NK-92 treated with Interleukin-12 subunit alpha and Interleukin-12 subunit beta, amount 100 ng/mL, for 24 hours (cell line): Measurements from ENCODE around the gene CTAG1A.
"Not testable (repeated sequence)": the region's sequence is repeated elsewhere in the genome, so short reads cannot be mapped to it uniquely, and the experiment has no call there.

ENCODE experiments used
- DNase-seq: peaks from one replicate; lab custom pipeline; 2025; lab: John Stamatoyannopoulos, UW

Gene CTAG1A

GRCh38 chrX:154584585-154585183, at the start of gene CTAG1A:
Gene CTAG1A (plus strand): TSS chrX:154585133. CDS start chrX:154585207, 74 bp downstream.
- DNase-seq, result not testable (repeated sequence)

GRCh38 chrX:154535892-154536291, 49.0 kb upstream of the CTAG1A start:
- no peak for DNase-seq

- DNase-seq, result no peak
These were observed 45.9 kb upstream of the CTAG1A start for GRCh38 chrX:154539077-154539476.

GRCh38 chrX:154540365-154540764, 44.6 kb upstream of the CTAG1A start:
- DNase-seq, result not testable (repeated sequence)

GRCh38 chrX:154540897-154541535, 43.9 kb upstream of the CTAG1A start:
- no peak for DNase-seq

GRCh38 chrX:154541589-154541895, 43.4 kb upstream of the CTAG1A start:
- DNase-seq, result no peak

- peak; percentile 56 for DNase-seq
These were observed 42.8 kb upstream of the CTAG1A start for GRCh38 chrX:154541896-154542722.

- DNase-seq, result peak; percentile 49
These were observed 42.1 kb upstream of the CTAG1A start for GRCh38 chrX:154542723-154543424.

GRCh38 chrX:154545673-154546274, 39.2 kb upstream of the CTAG1A start:
- no peak for DNase-seq

- DNase-seq, result peak; percentile 83
These were observed 38.3 kb upstream of the CTAG1A start, which contains the start of gene G6PD for GRCh38 chrX:154546354-154547244. Gene G6PD (minus strand): TSS chrX:154546846. CDS start chrX:154546155, 691 bp downstream.

GRCh38 chrX:154547245-154548027, 37.5 kb upstream of the CTAG1A start, which contains the start of gene IKBKG:
Gene IKBKG (plus strand): TSS chrX:154547620. CDS start chrX:154552003, 4,383 bp downstream.
- DNase-seq, result peak; percentile 84

GRCh38 chrX:154548028-154548316, 37.0 kb upstream of the CTAG1A start:
- no peak for DNase-seq

- no peak for DNase-seq
These were observed 35.2 kb upstream of the CTAG1A start for GRCh38 chrX:154549766-154550165.

GRCh38 chrX:154552112-154552806, 32.7 kb upstream of the CTAG1A start:
- not testable (repeated sequence) for DNase-seq

GRCh38 chrX:154558060-154558690, 26.8 kb upstream of the CTAG1A start:
- DNase-seq, result not testable (repeated sequence)

- not testable (repeated sequence) for DNase-seq
These were observed 26.0 kb upstream of the CTAG1A start for GRCh38 chrX:154558896-154559295.

- not testable (repeated sequence) for DNase-seq
These were observed 24.6 kb upstream of the CTAG1A start for GRCh38 chrX:154560326-154560725.

GRCh38 chrX:154562295-154562694, 22.6 kb upstream of the CTAG1A start:
- not testable (repeated sequence) for DNase-seq

- not testable (repeated sequence) for DNase-seq
These were observed 14.6 kb upstream of the CTAG1A start for GRCh38 chrX:154570361-154570760.
